Upper lobe of left lung (tissue), 4 donors: Measurements from ENCODE around the gene CX3CR1.

Source experiments
- CTCF ChIP-seq, 6 experiments: fragments of 450-650 bp in 4 of 6; fragments of 200-600 bp in 2 of 6; sonication (generic) in 2 of 6; IDR thresholded peaks; one replicate each; pipeline ENCODE4 v1.5.1; 2016 to 2019; ENCODE audit warnings: antibody characterized with exemption in 6 of 6
- POLR2A ChIP-seq, 4 donors: fragments of 450-650 bp; IDR thresholded peaks; one replicate each; pipeline ENCODE4 v1.5.1; 2016 to 2017; ENCODE audit warnings: antibody characterized with exemption in 4 of 4, mild to moderate bottlenecking in 2 of 4
- POLR2AphosphoS5 ChIP-seq, 2 donors: sonication (generic); formaldehyde crosslinking; IDR thresholded peaks; one replicate each; pipeline ENCODE4 v1.5.1; 2017; ENCODE audit warnings: antibody characterized with exemption in 2 of 2

- TF ChIP-seq POLR2AphosphoS5 (IDR thresholded peaks at IDR 0.05) (no peak), CTCF (IDR thresholded peaks at IDR 0.05) (no peak), POLR2A (IDR thresholded peaks at IDR 0.05) (no peak)
These were observed 45.2 kb downstream of the CX3CR1 start for GRCh38 chr3:39234651-39235050.
